ENCODE measurements around the gene CEMIP. TPM values are rescaled to one million over a fixed set of nuclear protein-coding genes. Genes with fewer than 3 reads are reported as not detected.

CEMIP gene
- total RNA-seq, 1 donor from 2014 or later: 0.83 TPM

DNA sequence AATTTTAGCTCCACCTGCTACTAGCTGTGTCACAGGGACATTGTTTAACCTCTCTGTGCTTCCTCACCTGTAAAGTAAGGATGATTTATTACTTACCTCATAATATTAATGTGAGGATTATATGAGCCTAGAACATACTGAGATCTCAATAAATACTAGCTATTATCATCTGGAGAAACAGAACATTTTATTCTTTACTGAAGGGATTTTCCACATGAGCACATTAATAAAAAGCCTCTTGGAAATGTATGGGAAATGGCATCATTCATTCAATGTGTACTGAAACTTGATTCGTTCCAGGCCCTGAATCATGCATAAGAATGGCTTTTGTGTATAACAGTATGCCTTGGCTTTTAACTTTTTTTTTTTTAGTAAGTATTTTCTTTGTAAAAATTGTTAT is 11.0 kb upstream of the CEMIP start:
- TF ChIP-seq, protein P1, sequence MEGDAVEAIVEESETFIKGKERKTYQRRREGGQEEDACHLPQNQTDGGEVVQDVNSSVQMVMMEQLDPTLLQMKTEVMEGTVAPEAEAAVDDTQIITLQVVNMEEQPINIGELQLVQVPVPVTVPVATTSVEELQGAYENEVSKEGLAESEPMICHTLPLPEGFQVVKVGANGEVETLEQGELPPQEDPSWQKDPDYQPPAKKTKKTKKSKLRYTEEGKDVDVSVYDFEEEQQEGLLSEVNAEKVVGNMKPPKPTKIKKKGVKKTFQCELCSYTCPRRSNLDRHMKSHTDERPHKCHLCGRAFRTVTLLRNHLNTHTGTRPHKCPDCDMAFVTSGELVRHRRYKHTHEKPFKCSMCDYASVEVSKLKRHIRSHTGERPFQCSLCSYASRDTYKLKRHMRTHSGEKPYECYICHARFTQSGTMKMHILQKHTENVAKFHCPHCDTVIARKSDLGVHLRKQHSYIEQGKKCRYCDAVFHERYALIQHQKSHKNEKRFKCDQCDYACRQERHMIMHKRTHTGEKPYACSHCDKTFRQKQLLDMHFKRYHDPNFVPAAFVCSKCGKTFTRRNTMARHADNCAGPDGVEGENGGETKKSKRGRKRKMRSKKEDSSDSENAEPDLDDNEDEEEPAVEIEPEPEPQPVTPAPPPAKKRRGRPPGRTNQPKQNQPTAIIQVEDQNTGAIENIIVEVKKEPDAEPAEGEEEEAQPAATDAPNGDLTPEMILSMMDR (IDR thresholded peaks at IDR 0.05; ENCODE audit: unreplicated experiment): no peak
- H3K4me1 Mint-ChIP-seq: peaks cover 9% of the 10 kb centered on the region
- no peaks in the 10 kb centered on the region for H3K36me3 Mint-ChIP-seq
- no peaks in the 10 kb centered on the region for H3K27me3 Mint-ChIP-seq (ENCODE audit: low read depth)
- no peak for DNase-seq (ENCODE audit: low spot score in 2 of 2, unreplicated experiment in 2 of 2)
- H3K4me3 Mint-ChIP-seq: no peak overlapping the region
- H3K9me3 Mint-ChIP-seq: no peaks in the 10 kb centered on the region
- H3K27ac Mint-ChIP-seq: no peak overlapping the region

DNA sequence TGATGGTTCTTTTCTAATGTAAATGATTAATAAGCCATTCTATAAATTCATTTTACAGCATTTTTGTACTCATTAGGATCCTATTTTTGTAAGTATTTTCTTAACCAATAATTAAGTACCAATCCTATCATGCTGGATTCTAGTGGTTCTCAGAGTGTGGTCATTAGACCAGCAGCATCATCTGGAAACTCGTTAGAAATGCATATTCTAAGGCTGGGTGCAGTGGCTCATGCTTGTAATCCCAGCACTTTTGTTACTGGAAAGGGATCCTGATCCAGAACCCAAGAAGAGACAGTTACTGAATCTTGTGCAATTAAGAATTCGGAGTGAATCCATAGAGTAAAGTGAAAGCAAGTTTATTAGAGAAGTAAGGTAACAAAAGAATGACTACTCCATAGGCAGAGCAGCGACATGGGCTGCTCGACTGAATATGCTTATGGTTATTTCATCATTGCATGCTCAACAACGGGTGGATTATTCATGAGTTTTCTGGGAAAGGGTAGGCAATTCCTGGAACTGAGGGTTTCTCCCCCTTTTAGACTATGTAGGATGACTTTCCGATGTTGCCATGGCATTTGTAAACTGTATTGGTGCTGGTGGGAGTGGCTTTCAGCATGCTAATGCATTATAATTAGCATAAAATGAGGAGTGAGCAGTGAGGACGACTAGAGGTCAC is 9.9 kb upstream of the CEMIP start:
- no peak for DNase-seq (ENCODE audit: low spot score in 2 of 2, unreplicated experiment in 2 of 2)
- TF ChIP-seq, protein P1 (IDR thresholded peaks at IDR 0.05; ENCODE audit: unreplicated experiment): no peak
- no peak overlapping the region for H3K27ac Mint-ChIP-seq
- H3K4me1 Mint-ChIP-seq: peaks cover 7% of the 10 kb centered on the region
- H3K4me3 Mint-ChIP-seq: no peak overlapping the region
- no peaks in the 10 kb centered on the region for H3K9me3 Mint-ChIP-seq
- no peaks in the 10 kb centered on the region for H3K36me3 Mint-ChIP-seq
- H3K27me3 Mint-ChIP-seq (ENCODE audit: low read depth): no peaks in the 10 kb centered on the region

DNA sequence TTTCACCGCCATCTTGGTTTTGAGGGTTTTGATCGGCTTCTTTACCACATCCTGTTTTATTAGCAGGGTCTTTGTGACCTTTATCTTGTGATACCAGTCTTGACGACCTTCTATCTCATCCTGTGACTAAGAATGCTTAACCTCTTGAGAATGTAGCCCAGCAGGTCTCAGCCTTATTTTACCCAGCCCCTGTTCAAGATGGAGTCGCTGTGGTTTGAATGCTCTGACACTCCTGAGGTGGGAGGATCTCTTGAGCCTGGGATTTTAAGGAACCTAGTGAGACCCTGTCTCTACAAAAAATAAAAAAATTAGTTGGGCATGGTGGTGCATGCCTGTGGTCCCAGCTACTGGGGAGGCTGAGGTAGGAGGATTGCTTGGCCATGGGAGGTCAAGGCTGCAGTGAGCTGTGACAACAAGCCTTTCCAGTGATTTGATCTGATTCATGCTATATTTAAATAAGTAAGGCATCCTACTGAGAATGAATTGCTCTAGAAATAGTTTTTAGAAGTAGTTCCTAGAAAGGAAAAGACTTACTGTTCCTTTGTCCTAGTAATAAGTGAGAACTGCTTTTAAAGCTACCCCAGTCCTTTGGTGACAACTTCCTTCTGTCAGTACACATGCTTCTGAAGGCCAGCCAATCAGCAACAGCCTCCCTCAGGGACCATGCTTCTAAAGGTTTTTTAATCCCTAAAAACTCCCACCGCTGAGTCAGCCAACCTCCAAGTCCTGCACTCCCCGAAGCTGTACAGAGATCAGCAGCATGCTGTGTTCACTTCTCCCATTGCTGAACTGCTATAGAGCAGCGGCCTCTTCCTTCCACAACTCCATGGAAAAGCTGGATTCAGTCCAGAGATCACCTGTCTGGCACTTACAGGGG is 9.1 kb upstream of the CEMIP start:
- Mint-ChIP-seq H3K27ac (no peak overlapping the region), H3K36me3 (no peaks in the 10 kb centered on the region), H3K4me3 (no peak overlapping the region), H3K27me3 (ENCODE audit: low read depth) (no peaks in the 10 kb centered on the region), H3K4me1 (peaks cover 6% of the 10 kb centered on the region), H3K9me3 (no peaks in the 10 kb centered on the region)
- TF ChIP-seq, protein P1 (IDR thresholded peaks at IDR 0.05; ENCODE audit: unreplicated experiment): no peak
- DNase-seq (ENCODE audit: low spot score in 2 of 2, unreplicated experiment in 2 of 2): no peak

DNA sequence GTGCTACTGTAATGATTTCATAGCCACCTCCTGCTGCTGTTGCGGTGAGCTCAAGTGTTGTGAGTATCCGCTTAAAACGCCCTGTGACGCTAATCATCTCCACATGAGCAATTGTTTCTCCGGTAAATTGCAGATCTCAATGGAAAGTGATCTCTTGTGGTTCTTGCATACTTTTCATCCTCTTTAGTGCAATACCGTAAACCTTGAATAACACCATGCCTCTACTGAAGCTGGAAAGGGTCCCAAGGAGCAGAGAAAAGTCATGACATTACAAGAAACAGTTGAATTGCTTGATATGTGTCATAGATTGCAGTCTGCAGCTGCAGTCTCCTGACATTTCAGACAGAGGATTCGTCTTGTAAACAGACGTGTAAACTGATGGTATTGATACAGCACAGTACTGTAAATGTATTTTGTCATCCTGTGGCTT is 6.0 kb upstream of the CEMIP start:
- no peak for DNase-seq (ENCODE audit: low spot score in 2 of 2, unreplicated experiment in 2 of 2)
- Mint-ChIP-seq H3K4me1 (peaks cover 8% of the 10 kb centered on the region), H3K27me3 (ENCODE audit: low read depth) (peaks cover 14% of the 10 kb centered on the region), H3K27ac (no peak overlapping the region), H3K9me3 (no peaks in the 10 kb centered on the region), H3K36me3 (no peaks in the 10 kb centered on the region), H3K4me3 (no peak overlapping the region)
- TF ChIP-seq, protein P1 (IDR thresholded peaks at IDR 0.05; ENCODE audit: unreplicated experiment): no peak

DNA sequence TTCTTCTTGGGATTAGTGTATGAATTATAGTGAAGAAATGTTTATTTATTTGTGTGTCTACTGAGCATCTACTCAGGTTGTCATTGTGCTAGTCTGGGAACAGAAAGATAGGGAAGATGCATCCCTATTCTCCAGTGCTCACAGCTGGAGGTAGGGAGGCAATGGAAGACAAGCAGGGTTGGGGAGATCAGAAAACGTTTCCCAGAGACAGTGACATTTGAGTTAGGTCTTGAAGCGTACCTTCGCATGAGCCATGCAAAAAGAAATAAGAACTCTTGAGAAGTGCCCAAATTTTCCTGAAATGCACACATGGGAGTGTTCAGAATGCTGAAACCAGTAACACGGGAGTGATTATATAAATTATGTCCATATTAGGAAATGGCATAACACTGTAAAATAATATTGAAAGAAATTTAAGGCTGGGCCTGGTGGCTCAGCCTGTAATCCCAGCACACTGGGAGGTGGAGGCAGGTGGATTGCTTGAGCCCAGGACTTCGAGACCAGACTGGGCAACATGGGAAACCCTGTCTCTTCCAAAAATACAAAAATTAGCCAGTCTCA is 5.3 kb upstream of the CEMIP start:
- DNase-seq (ENCODE audit: low spot score in 2 of 2, unreplicated experiment in 2 of 2): no peak
- no peak overlapping the region for H3K27ac Mint-ChIP-seq
- no peaks in the 10 kb centered on the region for H3K36me3 Mint-ChIP-seq
- no peak overlapping the region for H3K4me3 Mint-ChIP-seq
- TF ChIP-seq, protein P1 (IDR thresholded peaks at IDR 0.05; ENCODE audit: unreplicated experiment): no peak
- H3K27me3 Mint-ChIP-seq (ENCODE audit: low read depth): peaks cover 19% of the 10 kb centered on the region
- no peaks in the 10 kb centered on the region for H3K9me3 Mint-ChIP-seq
- peaks cover 8% of the 10 kb centered on the region for H3K4me1 Mint-ChIP-seq
